GM23338 (cell line): Measurements from ENCODE around the gene SOD1. TPM values are rescaled to one million over a fixed set of nuclear protein-coding genes. Genes with fewer than 3 reads are reported as not detected.

Experiments used
- ATAC-seq: fragments of 200-7000 bp; cut with Tn5 transposase; 3 replicates; pipeline ENCODE4 v1.9.1; 2020
- DNase-seq: peaks from one replicate; pipeline ENCODE4 v3.0.0-alpha.2; 2015; ENCODE audit warnings: low spot score
- H2AFZ ChIP-seq: fragments of 200-600 bp; sonication (generic); 2 replicates; pipeline ENCODE4 v1.8.0; 2016; ENCODE audit warnings: antibody characterized with exemption, mild to moderate bottlenecking, moderate library complexity
- H3F3A ChIP-seq: fragments of 200-600 bp; sonication (generic); replicated peaks from 2 replicates; pipeline ENCODE4 v1.8.0; 2017; ENCODE audit warnings: antibody characterized with exemption, mixed run types, low read depth
- H3K27ac ChIP-seq: fragments of 200-600 bp; sonication (generic); 2 replicates; pipeline ENCODE4 v1.6.1; 2016; ENCODE audit warnings: low read depth
- H3K27me3 ChIP-seq: fragments of 200-600 bp; sonication (generic); 2 replicates; pipeline ENCODE4 v1.8.0; 2016; ENCODE audit warnings: mild to moderate bottlenecking, mixed run types, moderate library complexity; ENCODE audit not compliant: insufficient read depth
- H3K36me3 ChIP-seq: fragments of 200-600 bp; sonication (generic); 2 replicates; pipeline ENCODE4 v1.8.0; 2016; ENCODE audit warnings: mild to moderate bottlenecking; ENCODE audit not compliant: insufficient read depth
- H3K4me1 ChIP-seq: fragments of 200-600 bp; sonication (generic); 2 replicates; pipeline ENCODE4 v1.8.0; 2016; ENCODE audit warnings: mild to moderate bottlenecking, moderate library complexity; ENCODE audit not compliant: insufficient read depth
- H3K4me2 ChIP-seq: fragments of 200-600 bp; sonication (generic); 2 replicates; pipeline ENCODE4 v1.7.1; 2017; ENCODE audit warnings: mixed run types
- H3K4me3 ChIP-seq: fragments of 200-600 bp; sonication (generic); 2 replicates; pipeline ENCODE4 v1.6.1; 2016; ENCODE audit warnings: mixed run types
- H3K79me2 ChIP-seq: fragments of 200-600 bp; sonication (generic); replicated peaks from 2 replicates; pipeline ENCODE4 v1.8.0; 2017; ENCODE audit warnings: mild to moderate bottlenecking; ENCODE audit not compliant: insufficient read depth
- H3K9me2 ChIP-seq: fragments of 200-600 bp; sonication (generic); 2 replicates; pipeline ENCODE4 v1.8.0; 2017; ENCODE audit not compliant: insufficient read depth
- H4K20me1 ChIP-seq: fragments of 200-600 bp; sonication (generic); replicated peaks from 2 replicates; pipeline ENCODE4 v1.8.0; 2017; ENCODE audit warnings: mild to moderate bottlenecking; ENCODE audit not compliant: insufficient read depth
- H3K27ac Mint-ChIP-seq: 2 replicates; pipeline ENCODE4 v1.8.0; 2020; ENCODE audit warnings: inconsistent platforms, mild to moderate bottlenecking, moderate library complexity, mixed read lengths
- H3K27me3 Mint-ChIP-seq: 3 replicates; pipeline ENCODE4 v1.8.0; 2022; ENCODE audit warnings: low read depth, mild to moderate bottlenecking, moderate library complexity, mixed read lengths, inconsistent platforms; ENCODE audit not compliant: insufficient read depth, poor library complexity
- H3K36me3 Mint-ChIP-seq: 3 replicates; pipeline ENCODE4 v1.8.0; 2021; ENCODE audit warnings: low read depth, mild to moderate bottlenecking, inconsistent platforms, moderate library complexity, mixed read lengths
- H3K4me1 Mint-ChIP-seq: 3 replicates; pipeline ENCODE4 v1.8.0; 2020; ENCODE audit warnings: mild to moderate bottlenecking, inconsistent platforms, mixed read lengths
- H3K4me3 Mint-ChIP-seq: 3 replicates; pipeline ENCODE4 v1.8.0; 2021; ENCODE audit warnings: moderate library complexity, mild to moderate bottlenecking, inconsistent platforms, mixed read lengths
- H3K9me3 Mint-ChIP-seq: 3 replicates; pipeline ENCODE4 v1.8.0; 2020; ENCODE audit warnings: moderate library complexity, mild to moderate bottlenecking, inconsistent platforms, mixed read lengths
- CREB1 ChIP-seq: fragments of 250-450 bp; sonication (Bioruptor Pico); IDR thresholded peaks from 2 replicates; pipeline ENCODE4 v1.5.0; 2020; ENCODE audit warnings: low read depth, mild to moderate bottlenecking, moderate library complexity
- EZH2 ChIP-seq: fragments of 200-600 bp; sonication (generic); IDR thresholded peaks from one replicate; pipeline ENCODE4 v1.8.0; 2017; ENCODE audit warnings: antibody characterized with exemption, mild to moderate bottlenecking, low read depth; ENCODE audit not compliant: unreplicated experiment
- EZH2phosphoT487 ChIP-seq: fragments of 200-600 bp; sonication (generic); IDR thresholded peaks from one replicate; pipeline ENCODE4 v1.8.1; 2018; ENCODE audit warnings: antibody characterized with exemption; ENCODE audit not compliant: unreplicated experiment
- JUNB ChIP-seq: IDR thresholded peaks from one replicate; pipeline ENCODE4 v1.6.1; 2016; ENCODE audit warnings: antibody characterized with exemption; ENCODE audit not compliant: unreplicated experiment
- POLR2AphosphoS5 ChIP-seq: IDR thresholded peaks from 2 replicates; pipeline ENCODE4 v1.6.1; 2016; ENCODE audit warnings: antibody characterized with exemption, low read depth
- STAT1 ChIP-seq: IDR thresholded peaks from one replicate; pipeline ENCODE4 v1.6.1; 2016; ENCODE audit warnings: antibody characterized with exemption; ENCODE audit not compliant: unreplicated experiment
- ZNF114 ChIP-seq: fragments of 250-450 bp; sonication (Bioruptor Pico); IDR thresholded peaks from 2 replicates; pipeline ENCODE4 v1.5.0; 2020; ENCODE audit warnings: mild to moderate bottlenecking, moderate library complexity
- ZNF331 ChIP-seq: fragments of 250-450 bp; sonication (Bioruptor Pico); IDR thresholded peaks from 2 replicates; pipeline ENCODE4 v1.5.0; 2020; ENCODE audit warnings: low read depth, mild to moderate bottlenecking, moderate library complexity
- polyA plus RNA-seq: library from polyadenylated mRNA; unstranded; fragments of >200 nt; fragmentation: Nextera tagmentation; extraction: Ambion mirVana; gene quantifications from 2 replicates; pipeline ENCODE4 v1.2.1, GENCODE V29; 2016
- total RNA-seq: library from RNA; depleted of rRNA; stranded (reverse); fragments of >200 nt; shearing (Covaris generic); gene quantifications from 2 replicates; pipeline ENCODE4 v1.2.3, GENCODE V29; 2014
- TF ChIP-seq, protein P1 (sequence below), 2 experiments: fragments of 200-600 bp in 1 of 2; sonication (generic) in 1 of 2; conservative IDR thresholded peaks; 2 replicates each; pipeline versions ENCODE4 v1.5.1 to v1.6.1; 2016 to 2017; ENCODE audit warnings: antibody characterized with exemption in 2 of 2, low read depth in 2 of 2, mild to moderate bottlenecking in 2 of 2, moderate library complexity in 1 of 2
- TF ChIP-seq, protein P2 (sequence below): IDR thresholded peaks from one replicate; pipeline ENCODE4 v1.6.1; 2018; ENCODE audit warnings: antibody characterized with exemption; ENCODE audit not compliant: unreplicated experiment

SOD1 gene
- total and polyA plus RNA-seq, 2 experiments from 2014 or later = 123 to 454 TPM

DNA sequence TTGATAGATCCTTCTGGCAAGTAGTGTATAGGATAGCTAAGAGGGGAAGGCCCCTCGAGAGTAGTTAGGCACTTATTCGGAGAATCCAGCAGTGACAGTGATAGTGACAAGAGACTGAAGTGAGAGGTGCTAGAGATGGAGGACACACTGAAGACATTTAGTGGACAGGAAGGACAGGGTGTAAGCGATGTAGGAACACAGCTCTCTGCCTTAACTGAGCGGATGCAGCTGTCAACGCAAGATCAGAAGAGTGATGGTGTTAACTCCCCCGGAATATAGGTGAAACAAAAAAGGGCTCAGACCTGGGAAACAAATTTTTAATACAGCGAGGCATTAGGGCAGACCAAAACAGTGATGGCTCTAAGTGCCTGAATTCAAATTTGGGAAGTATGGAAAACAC lies 15.8 kb downstream of the SOD1 start:
- H3K27ac Mint-ChIP-seq = no peak overlapping the region

DNA sequence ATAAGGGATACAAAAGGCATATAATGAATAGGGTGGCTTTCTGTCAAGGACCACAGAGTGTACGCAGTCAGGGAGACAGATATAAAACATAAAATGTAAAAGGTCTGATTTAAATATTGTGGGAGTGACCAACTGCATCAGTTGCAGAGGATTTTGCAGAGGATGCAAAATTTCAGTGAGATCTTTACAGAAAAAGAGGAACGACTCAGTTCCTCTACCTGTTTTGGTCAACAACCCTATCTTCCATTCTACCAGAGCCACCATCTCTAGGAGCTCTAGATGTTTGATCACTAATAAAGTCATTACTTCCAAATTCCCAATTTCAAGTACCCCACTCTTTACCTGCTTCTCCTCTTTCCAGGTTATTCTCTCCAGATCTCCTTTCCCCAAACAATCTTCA lies 16.5 kb downstream of the SOD1 start:
- H3F3A ChIP-seq = no peaks in the 10 kb centered on the region
- TF ChIP-seq, protein P1, sequence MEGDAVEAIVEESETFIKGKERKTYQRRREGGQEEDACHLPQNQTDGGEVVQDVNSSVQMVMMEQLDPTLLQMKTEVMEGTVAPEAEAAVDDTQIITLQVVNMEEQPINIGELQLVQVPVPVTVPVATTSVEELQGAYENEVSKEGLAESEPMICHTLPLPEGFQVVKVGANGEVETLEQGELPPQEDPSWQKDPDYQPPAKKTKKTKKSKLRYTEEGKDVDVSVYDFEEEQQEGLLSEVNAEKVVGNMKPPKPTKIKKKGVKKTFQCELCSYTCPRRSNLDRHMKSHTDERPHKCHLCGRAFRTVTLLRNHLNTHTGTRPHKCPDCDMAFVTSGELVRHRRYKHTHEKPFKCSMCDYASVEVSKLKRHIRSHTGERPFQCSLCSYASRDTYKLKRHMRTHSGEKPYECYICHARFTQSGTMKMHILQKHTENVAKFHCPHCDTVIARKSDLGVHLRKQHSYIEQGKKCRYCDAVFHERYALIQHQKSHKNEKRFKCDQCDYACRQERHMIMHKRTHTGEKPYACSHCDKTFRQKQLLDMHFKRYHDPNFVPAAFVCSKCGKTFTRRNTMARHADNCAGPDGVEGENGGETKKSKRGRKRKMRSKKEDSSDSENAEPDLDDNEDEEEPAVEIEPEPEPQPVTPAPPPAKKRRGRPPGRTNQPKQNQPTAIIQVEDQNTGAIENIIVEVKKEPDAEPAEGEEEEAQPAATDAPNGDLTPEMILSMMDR (conservative IDR thresholded peaks at IDR 0.05; ENCODE audit: low read depth in 2 of 2) = no peak
- TF ChIP-seq ZNF331 (CRISPR knock-in tag) (no peak), EZH2 (no peak), JUNB (no peak)
- H3K27ac Mint-ChIP-seq = no peak overlapping the region
- H3K4me2 ChIP-seq = no peak overlapping the region
- H4K20me1 ChIP-seq = peaks cover 5% of the 10 kb centered on the region; the same call in 1 of the 2 replicates
- no peak overlapping the region for H3K4me3 ChIP-seq
- H3K9me2 ChIP-seq = no peaks in the 10 kb centered on the region
- peaks cover 14% of the 10 kb centered on the region; the same call in 2 of the 3 replicates for H3K4me1 Mint-ChIP-seq
- H3K9me3 Mint-ChIP-seq = no peaks in the 10 kb centered on the region
- H3K4me1 ChIP-seq = peaks cover under 1% of the 10 kb centered on the region
- ATAC-seq = no peak
- no peak overlapping the region for H3K4me3 Mint-ChIP-seq
- peaks cover 6% of the 10 kb centered on the region; the same call in 2 of the 3 replicates for H3K36me3 Mint-ChIP-seq
- peaks cover 2% of the 10 kb centered on the region; the same call in 1 of the 2 replicates for H3K79me2 ChIP-seq
- no peaks in the 10 kb centered on the region for H3K36me3 ChIP-seq
- H3K27ac ChIP-seq = no peak overlapping the region
- no peak overlapping the region for H2AFZ ChIP-seq
- DNase-seq = no peak
- H3K27me3 ChIP-seq = no peaks in the 10 kb centered on the region
- H3K27me3 Mint-ChIP-seq = peaks cover 2% of the 10 kb centered on the region

More for the DNA sequence above, 15.8 kb downstream of the SOD1 start:
- peaks cover 5% of the 10 kb centered on the region; the same call in 1 of the 2 replicates for H4K20me1 ChIP-seq
- Mint-ChIP-seq H3K36me3 (peaks cover 6% of the 10 kb centered on the region; the same call in 2 of the 3 replicates), H3K27me3 (peaks cover 2% of the 10 kb centered on the region), H3K4me1 (peaks cover 18% of the 10 kb centered on the region), H3K9me3 (no peaks in the 10 kb centered on the region), H3K4me3 (no peak overlapping the region)
- no peaks in the 10 kb centered on the region for H3K9me2 ChIP-seq
- H3K36me3 ChIP-seq = no peaks in the 10 kb centered on the region
- DNase-seq (no peak), ATAC-seq (no peak)
- no peak overlapping the region for H2AFZ ChIP-seq
- no peaks in the 10 kb centered on the region for H3K27me3 ChIP-seq
- H3K79me2 ChIP-seq = no peaks in the 10 kb centered on the region
- no peak for TF ChIP-seq CREB1 (CRISPR knock-in tag)
- TF ChIP-seq STAT1 = no peak
- TF ChIP-seq EZH2 = no peak
- TF ChIP-seq, protein P2, sequence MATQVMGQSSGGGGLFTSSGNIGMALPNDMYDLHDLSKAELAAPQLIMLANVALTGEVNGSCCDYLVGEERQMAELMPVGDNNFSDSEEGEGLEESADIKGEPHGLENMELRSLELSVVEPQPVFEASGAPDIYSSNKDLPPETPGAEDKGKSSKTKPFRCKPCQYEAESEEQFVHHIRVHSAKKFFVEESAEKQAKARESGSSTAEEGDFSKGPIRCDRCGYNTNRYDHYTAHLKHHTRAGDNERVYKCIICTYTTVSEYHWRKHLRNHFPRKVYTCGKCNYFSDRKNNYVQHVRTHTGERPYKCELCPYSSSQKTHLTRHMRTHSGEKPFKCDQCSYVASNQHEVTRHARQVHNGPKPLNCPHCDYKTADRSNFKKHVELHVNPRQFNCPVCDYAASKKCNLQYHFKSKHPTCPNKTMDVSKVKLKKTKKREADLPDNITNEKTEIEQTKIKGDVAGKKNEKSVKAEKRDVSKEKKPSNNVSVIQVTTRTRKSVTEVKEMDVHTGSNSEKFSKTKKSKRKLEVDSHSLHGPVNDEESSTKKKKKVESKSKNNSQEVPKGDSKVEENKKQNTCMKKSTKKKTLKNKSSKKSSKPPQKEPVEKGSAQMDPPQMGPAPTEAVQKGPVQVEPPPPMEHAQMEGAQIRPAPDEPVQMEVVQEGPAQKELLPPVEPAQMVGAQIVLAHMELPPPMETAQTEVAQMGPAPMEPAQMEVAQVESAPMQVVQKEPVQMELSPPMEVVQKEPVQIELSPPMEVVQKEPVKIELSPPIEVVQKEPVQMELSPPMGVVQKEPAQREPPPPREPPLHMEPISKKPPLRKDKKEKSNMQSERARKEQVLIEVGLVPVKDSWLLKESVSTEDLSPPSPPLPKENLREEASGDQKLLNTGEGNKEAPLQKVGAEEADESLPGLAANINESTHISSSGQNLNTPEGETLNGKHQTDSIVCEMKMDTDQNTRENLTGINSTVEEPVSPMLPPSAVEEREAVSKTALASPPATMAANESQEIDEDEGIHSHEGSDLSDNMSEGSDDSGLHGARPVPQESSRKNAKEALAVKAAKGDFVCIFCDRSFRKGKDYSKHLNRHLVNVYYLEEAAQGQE = no peak
- TF ChIP-seq POLR2AphosphoS5 = no peak
- TF ChIP-seq ZNF114 (CRISPR knock-in tag) = no peak
- TF ChIP-seq JUNB = no peak
- no peak for TF ChIP-seq ZNF331 (CRISPR knock-in tag)
- no peak for TF ChIP-seq EZH2phosphoT487
- H3K27ac ChIP-seq = 0 out of 2 replicates have a peak overlapping the region, but pooled peaks have one; percentile 35
- no peak overlapping the region for H3K4me3 ChIP-seq
- peaks cover 7% of the 10 kb centered on the region for H3K4me1 ChIP-seq
- no peaks in the 10 kb centered on the region for H3F3A ChIP-seq
- H3K4me2 ChIP-seq = no peak overlapping the region
